HCT116 (cell line): ENCODE measurements around the gene SLC44A1. TPM values are rescaled to one million over a fixed set of nuclear protein-coding genes. Genes with fewer than 3 reads are reported as not detected.

Experiments used
- ATAC-seq: fragments of 200-7000 bp; cut with Tn5 transposase; 2 replicates; pipeline ENCODE4 v1.9.1; 2020; ENCODE audit warnings: mild to moderate bottlenecking, moderate library complexity
- BruUV-seq: library from RNA; stranded (reverse); fragments of 400-500 nt; replicated peaks from 2 replicates; lab custom pipeline; 2021; lab: Mats Ljungman, UMichigan
- CTCF ChIA-PET: fragments of 300-600 bp; sonication (Branson Sonifier 250); formaldehyde crosslinking; loops from one replicate; lab custom pipeline; 2021; ENCODE audit warnings: antibody characterized with exemption; lab: Charles Lee
- POLR2A ChIA-PET: fragments of 300-600, 350-600 bp; sonication (Branson Sonifier 250); formaldehyde crosslinking; loops from one replicate; lab custom pipeline; 2021; ENCODE audit warnings: antibody characterized with exemption; lab: Charles Lee
- RAD21 ChIA-PET, 2 experiments: fragments of 300-600 bp; sonication (Branson Sonifier 250); formaldehyde crosslinking; loops; one replicate each; lab custom pipeline; 2023; ENCODE audit warnings: low total read pairs in 2 of 2; ENCODE audit not compliant: uncharacterized antibody in 2 of 2, unreplicated experiment in 2 of 2, low non-redundant PET in 1 of 2; lab: Charles Lee
- DNase-seq: peaks from one replicate; pipeline ENCODE4 v3.0.0-alpha.2; 2010; ENCODE audit warnings: low read depth, low spot score
- H2AFZ ChIP-seq: fragments of 200-600 bp; shearing (Covaris generic), sonication (generic); 2 replicates; pipeline ENCODE4 v1.6.1; 2017; ENCODE audit warnings: low read depth, mixed run types, mixed read lengths, antibody characterized with exemption, low read length; ENCODE audit not compliant: poor library complexity, severe bottlenecking
- H3K27ac ChIP-seq: 2 replicates; pipeline ENCODE4 v1.5.1; 2012; ENCODE audit warnings: low read depth, low read length
- H3K27me3 ChIP-seq: fragments of 200-600 bp; sonication (generic); 2 replicates; pipeline ENCODE4 v1.6.1; 2016; ENCODE audit warnings: mixed run types, low read length, mixed read lengths; ENCODE audit not compliant: insufficient read depth
- H3K36me3 ChIP-seq, 2 experiments: fragments of 200-500 bp in 1 of 2; fragments of 200-600 bp in 1 of 2; sonication (Bioruptor generic) in 1 of 2; sonication (generic) in 1 of 2; 2 replicates each; pipeline versions ENCODE4 v1.5.1 to v1.6.1; 2014 to 2016; ENCODE audit warnings: low read length in 2 of 2, inconsistent platforms in 1 of 2, mixed read lengths in 1 of 2, mixed run types in 1 of 2; ENCODE audit not compliant: insufficient read depth in 2 of 2, control insufficient read depth in 1 of 2
- H3K4me1 ChIP-seq, 2 experiments: fragments of 200-600 bp in 1 of 2; sonication (generic) in 1 of 2; 2 replicates each; pipeline versions ENCODE4 v1.5.1 to v1.6.1; 2012 to 2017; ENCODE audit warnings: low read length in 2 of 2, inconsistent platforms in 1 of 2, mild to moderate bottlenecking in 1 of 2, mixed read lengths in 1 of 2, mixed run types in 1 of 2, moderate library complexity in 1 of 2; ENCODE audit not compliant: insufficient read depth in 2 of 2, control insufficient read depth in 1 of 2
- H3K4me2 ChIP-seq: fragments of 200-600 bp; sonication (generic); 2 replicates; pipeline ENCODE4 v1.6.1; 2017; ENCODE audit warnings: mixed run types, low read length, mixed read lengths
- H3K4me3 ChIP-seq, 2 experiments: fragments of 200-600 bp in 1 of 2; sonication (generic) in 1 of 2; replicated peaks in 1 of 2; 2 replicates each; pipeline ENCODE4 v1.5.1; 2011 to 2016; ENCODE audit warnings: low read length in 2 of 2, control low read depth in 1 of 2, low read depth in 1 of 2, mild to moderate bottlenecking in 1 of 2, mixed read lengths in 1 of 2, mixed run types in 1 of 2
- H3K79me2 ChIP-seq: fragments of 200-600 bp; sonication (generic); 2 replicates; pipeline ENCODE4 v1.6.1; 2017; ENCODE audit warnings: mild to moderate bottlenecking, mixed run types, low read length, moderate library complexity, mixed read lengths; ENCODE audit not compliant: insufficient read depth
- H3K9ac ChIP-seq: fragments of 200-600 bp; sonication (generic); 2 replicates; pipeline ENCODE4 v1.6.1; 2016; ENCODE audit warnings: low read length, mixed read lengths
- H3K9me2 ChIP-seq: fragments of 200-600 bp; sonication (generic), shearing (Covaris generic); 2 replicates; pipeline ENCODE4 v1.6.1; 2017; ENCODE audit warnings: mixed run types, mild to moderate bottlenecking, moderate library complexity; ENCODE audit not compliant: insufficient read depth
- H3K9me3 ChIP-seq, 2 experiments: fragments of 200-500 bp in 1 of 2; fragments of 200-600 bp in 1 of 2; sonication (Bioruptor generic) in 1 of 2; sonication (generic) in 1 of 2; 2 replicates each; pipeline ENCODE4 v1.6.1; 2014 to 2017; ENCODE audit warnings: low read length in 2 of 2, mixed read lengths in 2 of 2, inconsistent platforms in 1 of 2, low read depth in 1 of 2, mild to moderate bottlenecking in 1 of 2, mixed run types in 1 of 2, moderate library complexity in 1 of 2; ENCODE audit not compliant: control insufficient read depth in 1 of 2, insufficient read depth in 1 of 2
- H4K20me1 ChIP-seq: fragments of 200-600 bp; sonication (generic), shearing (Covaris generic); 2 replicates; pipeline ENCODE4 v1.6.1; 2017; ENCODE audit warnings: mixed run types, mild to moderate bottlenecking, moderate library complexity; ENCODE audit not compliant: insufficient read depth
- CTCF ChIP-seq, 3 experiments: fragments of 200-600 bp in 1 of 3; sonication (generic) in 1 of 3; IDR thresholded peaks in 2 of 3; conservative IDR thresholded peaks in 1 of 3; 2 replicates each; pipeline ENCODE4 v1.5.1; 2012 to 2017; ENCODE audit warnings: low read depth in 2 of 3, low read length in 2 of 3, antibody characterized with exemption in 1 of 3, borderline replicate concordance in 1 of 3, control low read depth in 1 of 3, mild to moderate bottlenecking in 1 of 3, mixed read lengths in 1 of 3, mixed run types in 1 of 3, moderate library complexity in 1 of 3; ENCODE audit not compliant: insufficient read depth in 1 of 3
- EZH2 ChIP-seq: fragments of 200-600 bp; sonication (generic); IDR thresholded peaks from 2 replicates; pipeline ENCODE4 v1.6.1; 2017; ENCODE audit warnings: antibody characterized with exemption, mixed run types
- EZH2phosphoT487 ChIP-seq: fragments of 200-600 bp; IDR thresholded peaks from 2 replicates; pipeline ENCODE4 v1.6.1; 2018; ENCODE audit warnings: antibody characterized with exemption, borderline replicate concordance
- POLR2AphosphoS5 ChIP-seq: IDR thresholded peaks from 2 replicates; pipeline ENCODE4 v1.6.1; 2011; ENCODE audit warnings: mild to moderate bottlenecking, low read depth, low read length, moderate library complexity
- ZBTB33 ChIP-seq: IDR thresholded peaks from 2 replicates; pipeline ENCODE4 v1.6.1; 2011; ENCODE audit warnings: mild to moderate bottlenecking, low read length, moderate library complexity; ENCODE audit not compliant: insufficient replicate concordance; ENCODE audit errors: extremely low read depth
- intact Hi-C: fragments of 100-400 bp; cut with micrococcal nuclease; formaldehyde crosslinking; loops from 2 replicates; pipeline ENCODE4 v1.10.0; 2022
- total RNA-seq: library from RNA; stranded (reverse); gene quantifications from one replicate; pipeline ENCODE4 v1.2.1, GENCODE V29; 2021; ENCODE audit not compliant: unreplicated experiment

SLC44A1 gene
- total RNA-seq, 1 experiment from 2014 or later = 44.1 TPM

GRCh38 chr9:105297442-105298075 lies 53.1 kb downstream of the SLC44A1 start (continued):
- TF ChIP-seq ZBTB33 = no peak
- TF ChIP-seq POLR2AphosphoS5 = no peak

GRCh38 chr9:105299190-105299854 lies 54.9 kb downstream of the SLC44A1 start:
- Histone ChIP-seq H3K9me3 (no peaks in the 10 kb centered on the region), H3K4me1 (peaks cover 0 to 17% of the 10 kb centered on the region in 2 experiments; a peak in 2 of 4 replicates), H3K27me3 (no peaks in the 10 kb centered on the region), H3K4me3 (no peak overlapping the region), H3K4me2 (no peak overlapping the region), H3K27ac (no peak overlapping the region), H3K79me2 (no peaks in the 10 kb centered on the region), H2AFZ (no peak overlapping the region), H4K20me1 (no peaks in the 10 kb centered on the region), H3K36me3 (0 out of 4 replicates have a peak, but pooled peaks cover 0 to 2% of the 10 kb centered on the region in 2 experiments), H3K9ac (no peak overlapping the region), H3K9me2 (no peaks in the 10 kb centered on the region)
- no peak for ATAC-seq
- POLR2A ChIA-PET = no interaction called here
- RAD21 ChIA-PET = no interaction called here
- BruUV-seq = no TSS peak
- no peak for DNase-seq
- no peak for TF ChIP-seq EZH2
- TF ChIP-seq CTCF (IDR thresholded peaks at IDR 0.05 in 2 of 3, conservative IDR thresholded peaks at IDR 0.05 in 1 of 3; ENCODE audit: borderline replicate concordance in 1 of 3, insufficient read depth in 1 of 3, low read depth in 2 of 3, low read length in 2 of 3) = no peak
- TF ChIP-seq EZH2phosphoT487 = no peak
- CTCF ChIA-PET = no interaction called here
- intact Hi-C loops = no loop called here
